ENCODE measurements around the gene TMEM39B.

DNA sequence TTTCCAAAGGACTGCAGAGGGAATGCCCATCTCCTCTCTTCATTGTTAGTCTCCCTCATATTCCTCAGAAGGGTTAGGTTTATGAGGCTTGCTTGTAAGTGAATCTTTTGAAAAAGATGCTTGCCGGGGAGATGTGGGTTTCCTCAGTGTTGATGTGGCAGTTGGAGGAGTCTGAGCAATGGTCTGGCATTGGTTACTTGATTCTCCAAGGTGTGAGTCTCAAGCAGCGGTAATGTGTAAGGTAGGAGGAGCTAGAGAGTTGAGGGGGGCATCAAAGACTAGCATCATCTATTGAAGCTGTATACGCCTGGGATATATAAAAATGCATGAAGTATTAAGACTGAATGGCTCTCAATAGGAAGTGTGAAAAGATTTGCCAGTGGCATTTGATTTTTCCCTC is 37.6 kb upstream of the TMEM39B start:
- TF ChIP-seq, protein P1, sequence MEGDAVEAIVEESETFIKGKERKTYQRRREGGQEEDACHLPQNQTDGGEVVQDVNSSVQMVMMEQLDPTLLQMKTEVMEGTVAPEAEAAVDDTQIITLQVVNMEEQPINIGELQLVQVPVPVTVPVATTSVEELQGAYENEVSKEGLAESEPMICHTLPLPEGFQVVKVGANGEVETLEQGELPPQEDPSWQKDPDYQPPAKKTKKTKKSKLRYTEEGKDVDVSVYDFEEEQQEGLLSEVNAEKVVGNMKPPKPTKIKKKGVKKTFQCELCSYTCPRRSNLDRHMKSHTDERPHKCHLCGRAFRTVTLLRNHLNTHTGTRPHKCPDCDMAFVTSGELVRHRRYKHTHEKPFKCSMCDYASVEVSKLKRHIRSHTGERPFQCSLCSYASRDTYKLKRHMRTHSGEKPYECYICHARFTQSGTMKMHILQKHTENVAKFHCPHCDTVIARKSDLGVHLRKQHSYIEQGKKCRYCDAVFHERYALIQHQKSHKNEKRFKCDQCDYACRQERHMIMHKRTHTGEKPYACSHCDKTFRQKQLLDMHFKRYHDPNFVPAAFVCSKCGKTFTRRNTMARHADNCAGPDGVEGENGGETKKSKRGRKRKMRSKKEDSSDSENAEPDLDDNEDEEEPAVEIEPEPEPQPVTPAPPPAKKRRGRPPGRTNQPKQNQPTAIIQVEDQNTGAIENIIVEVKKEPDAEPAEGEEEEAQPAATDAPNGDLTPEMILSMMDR (IDR thresholded peaks at IDR 0.05; ENCODE audit: extremely low read depth in 1 of 2, insufficient read depth in 1 of 2, low read depth in 1 of 2, low read length in 2 of 2): no peak
- TF ChIP-seq JUN (IDR thresholded peaks at IDR 0.05; ENCODE audit: borderline replicate concordance, insufficient read depth, insufficient read length, low read depth) (no peak), POLR2A (IDR thresholded peaks at IDR 0.05; ENCODE audit: low read depth, low read length) (no peak), EZH2 (IDR thresholded peaks at IDR 0.05; ENCODE audit: borderline replicate concordance, low read depth, low read length, severe bottlenecking) (no peak)
